HepG2 (cell line): ENCODE results near the gene DIAPH1.

Source experiments
- CREM ChIP-seq, 2 experiments: sonication (generic) in 1 of 2; formaldehyde crosslinking in 1 of 2; IDR thresholded peaks; 2 replicates each; pipeline versions ENCODE4 v1.4.0 to v1.6.1; 2016 to 2020; ENCODE audit warnings: antibody characterized with exemption in 1 of 2, mild to moderate bottlenecking in 1 of 2, missing genetic modification reagents in 1 of 2
- CTCF ChIP-seq: sonication (generic); formaldehyde crosslinking; IDR thresholded peaks from 2 replicates; pipeline ENCODE4 v1.5.0; 2020; ENCODE audit warnings: mild to moderate bottlenecking, missing genetic modification reagents, moderate library complexity
- ELF4 ChIP-seq: sonication (generic); formaldehyde crosslinking; IDR thresholded peaks from 2 replicates; pipeline ENCODE4 v1.5.0; 2020; ENCODE audit warnings: missing genetic modification reagents, mild to moderate bottlenecking, moderate library complexity, borderline replicate concordance
- FOXO4 ChIP-seq: sonication (generic); formaldehyde crosslinking; conservative IDR thresholded peaks from 2 replicates; pipeline ENCODE4 v1.8.1; 2023; ENCODE audit warnings: missing genetic modification reagents
- GABPA ChIP-seq, 2 experiments: IDR thresholded peaks; 2 replicates each; pipeline ENCODE4 v1.6.1; 2011 to 2016; ENCODE audit warnings: low read depth in 2 of 2, low read length in 1 of 2, missing biosample characterization in 1 of 2, missing genetic modification characterization in 1 of 2
- RAD21 ChIP-seq: fragments of 450-650 bp; formaldehyde crosslinking; IDR thresholded peaks from 2 replicates; pipeline ENCODE4 v1.5.0; 2020; ENCODE audit warnings: mild to moderate bottlenecking
- RXRA ChIP-seq: sonication (generic); formaldehyde crosslinking; IDR thresholded peaks from 2 replicates; pipeline ENCODE4 v1.5.1; 2020; ENCODE audit warnings: missing genetic modification reagents
- TP53 ChIP-seq: sonication (generic); formaldehyde crosslinking; conservative IDR thresholded peaks from 2 replicates; pipeline ENCODE4 v1.4.0; 2020; ENCODE audit warnings: missing genetic modification reagents
- USF2 ChIP-seq, 2 experiments: sonication (generic) in 1 of 2; formaldehyde crosslinking in 1 of 2; IDR thresholded peaks; 2 replicates each; pipeline versions ENCODE4 v1.5.1 to v1.6.1; 2011 to 2020; ENCODE audit warnings: borderline replicate concordance in 1 of 2, low read depth in 1 of 2, low read length in 1 of 2, mild to moderate bottlenecking in 1 of 2, missing genetic modification reagents in 1 of 2, moderate library complexity in 1 of 2
- ZMYM4 ChIP-seq: sonication (generic); formaldehyde crosslinking; IDR thresholded peaks from 2 replicates; pipeline ENCODE4 v1.8.1; 2023; ENCODE audit warnings: mild to moderate bottlenecking, missing genetic modification reagents
- ZNF256 ChIP-seq: sonication (generic); formaldehyde crosslinking; conservative IDR thresholded peaks from 2 replicates; pipeline ENCODE4 v1.4.0; 2020; ENCODE audit warnings: missing genetic modification reagents
- ZNF335 ChIP-seq: sonication (generic); formaldehyde crosslinking; IDR thresholded peaks from 2 replicates; pipeline ENCODE4 v1.4.0; 2020; ENCODE audit warnings: missing genetic modification reagents
- ZNF337 ChIP-seq: sonication (generic); formaldehyde crosslinking; IDR thresholded peaks from 2 replicates; pipeline ENCODE4 v1.5.1; 2020; ENCODE audit warnings: missing genetic modification reagents, low read depth, mild to moderate bottlenecking, borderline replicate concordance
- TF ChIP-seq, protein P1 (sequence below): IDR thresholded peaks from 2 replicates; pipeline ENCODE4 v1.6.1; 2016; ENCODE audit warnings: low read depth, control low read depth

GRCh38 chr5:141635646-141636045 lies 16.8 kb upstream of the DIAPH1 start:
- TF ChIP-seq USF2 (IDR thresholded peaks at IDR 0.05; ENCODE audit: low read depth, low read length) (no peak), USF2 (CRISPR knock-in tag; IDR thresholded peaks at IDR 0.05; ENCODE audit: borderline replicate concordance) (no peak), CREM (IDR thresholded peaks at IDR 0.05) (no peak), CREM (CRISPR knock-in tag; IDR thresholded peaks at IDR 0.05) (no peak), ZMYM4 (CRISPR knock-in tag) (no peak), GABPA (IDR thresholded peaks at IDR 0.05; ENCODE audit: low read depth, low read length) (no peak), GABPA (CRISPR knock-in tag; IDR thresholded peaks at IDR 0.05; ENCODE audit: low read depth) (no peak), RXRA (CRISPR knock-in tag) (no peak), CTCF (CRISPR knock-in tag) (no peak), ELF4 (CRISPR knock-in tag) (no peak), ZNF335 (CRISPR knock-in tag) (no peak), RAD21 (no peak), FOXO4 (CRISPR knock-in tag) (no peak), ZNF337 (CRISPR knock-in tag) (no peak), TP53 (CRISPR knock-in tag) (no peak), ZNF256 (CRISPR knock-in tag) (no peak)
- TF ChIP-seq, protein P1, sequence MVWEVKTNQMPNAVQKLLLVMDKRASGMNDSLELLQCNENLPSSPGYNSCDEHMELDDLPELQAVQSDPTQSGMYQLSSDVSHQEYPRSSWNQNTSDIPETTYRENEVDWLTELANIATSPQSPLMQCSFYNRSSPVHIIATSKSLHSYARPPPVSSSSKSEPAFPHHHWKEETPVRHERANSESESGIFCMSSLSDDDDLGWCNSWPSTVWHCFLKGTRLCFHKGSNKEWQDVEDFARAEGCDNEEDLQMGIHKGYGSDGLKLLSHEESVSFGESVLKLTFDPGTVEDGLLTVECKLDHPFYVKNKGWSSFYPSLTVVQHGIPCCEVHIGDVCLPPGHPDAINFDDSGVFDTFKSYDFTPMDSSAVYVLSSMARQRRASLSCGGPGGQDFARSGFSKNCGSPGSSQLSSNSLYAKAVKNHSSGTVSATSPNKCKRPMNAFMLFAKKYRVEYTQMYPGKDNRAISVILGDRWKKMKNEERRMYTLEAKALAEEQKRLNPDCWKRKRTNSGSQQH (CRISPR knock-in tag) = no peak
